Measurements from ENCODE around the gene MNT.

Gene MNT

DNA sequence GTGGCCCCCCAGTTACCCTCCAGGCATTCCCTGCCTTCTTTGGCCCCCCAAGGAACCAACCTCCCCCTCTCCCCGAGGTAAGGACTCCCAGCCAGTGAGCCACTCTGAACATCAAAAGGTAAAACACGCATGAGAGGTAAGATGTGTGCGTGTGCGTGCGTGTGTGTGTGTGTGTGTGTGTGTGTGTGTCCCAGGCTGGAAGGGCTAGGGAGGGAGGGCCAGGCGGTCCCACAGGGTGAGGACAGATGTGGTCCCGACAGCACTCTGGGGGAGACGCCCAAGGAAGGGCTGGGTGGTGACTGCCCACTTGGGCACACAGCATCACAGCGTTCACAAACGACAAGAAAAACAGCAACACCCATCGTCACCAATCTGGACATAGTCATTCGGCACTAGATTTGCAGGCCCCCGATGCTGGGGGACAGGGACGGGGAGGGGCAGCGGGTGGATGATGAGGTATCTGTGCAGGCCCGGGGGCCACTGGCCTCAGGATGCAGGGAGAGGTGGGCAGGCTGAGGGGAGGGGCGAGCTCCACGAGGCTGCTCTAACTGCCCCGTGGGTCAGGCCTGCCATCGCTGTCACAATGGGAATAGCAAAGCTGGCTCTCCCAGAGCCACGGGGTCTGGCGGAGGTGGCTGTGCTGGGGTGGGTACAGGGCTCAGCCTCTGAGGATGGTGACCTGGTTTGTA is 16.3 kb downstream of the MNT start:
- Mint-ChIP-seq H3K27ac (no peak overlapping the region), H3K4me1 (ENCODE audit: low read depth) (peaks cover 16% of the 10 kb centered on the region), H3K27me3 (ENCODE audit: low read depth) (no peaks in the 10 kb centered on the region), H3K4me3 (no peak overlapping the region), H3K9me3 (no peaks in the 10 kb centered on the region), H3K36me3 (ENCODE audit: low read depth) (peaks cover 8% of the 10 kb centered on the region)

GRCh38 chr17:2383628-2384167 is 17.2 kb downstream of the MNT start:
- Mint-ChIP-seq H3K27me3 (ENCODE audit: low read depth) (no peaks in the 10 kb centered on the region), H3K27ac (no peak overlapping the region), H3K36me3 (ENCODE audit: low read depth) (peaks cover 5% of the 10 kb centered on the region), H3K9me3 (no peaks in the 10 kb centered on the region), H3K4me1 (ENCODE audit: low read depth) (peaks cover 10% of the 10 kb centered on the region), H3K4me3 (no peak overlapping the region)

GRCh38 chr17:2380950-2381649 is 19.8 kb downstream of the MNT start:
- H3K27ac Mint-ChIP-seq, result no peak overlapping the region
- no peaks in the 10 kb centered on the region for H3K27me3 Mint-ChIP-seq (ENCODE audit: low read depth)
- no peak overlapping the region for H3K4me3 Mint-ChIP-seq
- peaks cover 4% of the 10 kb centered on the region for H3K36me3 Mint-ChIP-seq (ENCODE audit: low read depth)
- no peaks in the 10 kb centered on the region for H3K9me3 Mint-ChIP-seq
- peaks cover 4% of the 10 kb centered on the region for H3K4me1 Mint-ChIP-seq (ENCODE audit: low read depth)

GRCh38 chr17:2380226-2380922 is 20.5 kb downstream of the MNT start:
- Mint-ChIP-seq H3K36me3 (ENCODE audit: low read depth) (peaks cover 4% of the 10 kb centered on the region), H3K27me3 (ENCODE audit: low read depth) (no peaks in the 10 kb centered on the region), H3K9me3 (no peaks in the 10 kb centered on the region), H3K4me1 (ENCODE audit: low read depth) (peaks cover 4% of the 10 kb centered on the region), H3K4me3 (no peak overlapping the region), H3K27ac (no peak overlapping the region)

GRCh38 chr17:2379489-2380225 is 21.2 kb downstream of the MNT start:
- H3K4me1 Mint-ChIP-seq (ENCODE audit: low read depth), result peaks cover 4% of the 10 kb centered on the region
- H3K9me3 Mint-ChIP-seq, result no peaks in the 10 kb centered on the region
- no peak overlapping the region for H3K4me3 Mint-ChIP-seq
- peaks cover 4% of the 10 kb centered on the region for H3K36me3 Mint-ChIP-seq (ENCODE audit: low read depth)
- H3K27ac Mint-ChIP-seq, result no peak overlapping the region
- no peaks in the 10 kb centered on the region for H3K27me3 Mint-ChIP-seq (ENCODE audit: low read depth)

DNA sequence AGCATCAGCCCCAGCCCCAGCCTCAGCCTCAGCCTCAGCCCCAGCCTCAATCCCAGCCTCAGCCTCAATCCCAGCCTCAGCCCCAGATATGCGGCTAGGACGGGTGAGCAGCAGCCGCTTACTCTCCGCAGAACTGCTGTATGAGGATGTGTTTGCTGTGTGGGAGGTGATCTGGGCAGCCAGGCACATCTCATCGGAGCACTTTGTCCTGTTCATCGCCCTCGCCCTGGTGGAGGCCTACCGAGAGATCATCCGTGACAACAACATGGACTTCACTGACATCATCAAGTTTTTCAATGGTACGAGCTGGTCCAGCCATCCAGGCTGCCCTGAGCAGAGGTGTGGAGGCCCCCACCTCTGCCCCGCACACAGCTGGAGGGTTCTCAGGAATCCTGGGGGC is 22.0 kb downstream of the MNT start:
- Mint-ChIP-seq H3K27ac (no peak overlapping the region), H3K9me3 (no peaks in the 10 kb centered on the region), H3K36me3 (ENCODE audit: low read depth) (peaks cover 4% of the 10 kb centered on the region), H3K27me3 (ENCODE audit: low read depth) (no peaks in the 10 kb centered on the region), H3K4me3 (no peak overlapping the region), H3K4me1 (ENCODE audit: low read depth) (peaks cover 4% of the 10 kb centered on the region)

DNA sequence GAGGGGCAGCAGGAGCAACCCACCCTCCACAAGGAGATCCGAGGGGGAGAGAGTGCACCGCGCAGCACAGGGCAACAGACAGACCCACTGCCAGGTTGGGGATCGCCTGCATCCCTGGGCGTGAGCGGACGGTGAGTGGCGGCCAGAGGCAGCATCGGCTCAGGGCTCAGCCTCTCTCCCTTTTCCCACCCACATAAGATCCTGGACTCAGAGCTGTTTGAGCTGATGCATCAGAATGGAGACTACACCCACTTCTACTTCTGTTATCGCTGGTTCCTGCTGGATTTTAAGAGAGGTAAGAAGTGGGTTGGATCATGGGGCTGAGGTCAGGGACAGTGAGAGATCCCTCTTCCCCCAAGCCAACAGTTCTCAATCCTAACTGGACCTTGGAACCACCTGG is 23.2 kb downstream of the MNT start:
- H3K4me1 Mint-ChIP-seq (ENCODE audit: low read depth), result peaks cover 2% of the 10 kb centered on the region
- H3K9me3 Mint-ChIP-seq, result no peaks in the 10 kb centered on the region
- H3K36me3 Mint-ChIP-seq (ENCODE audit: low read depth), result peaks cover 4% of the 10 kb centered on the region
- H3K27me3 Mint-ChIP-seq (ENCODE audit: low read depth), result no peaks in the 10 kb centered on the region
- no peak overlapping the region for H3K4me3 Mint-ChIP-seq
- no peak overlapping the region for H3K27ac Mint-ChIP-seq

DNA sequence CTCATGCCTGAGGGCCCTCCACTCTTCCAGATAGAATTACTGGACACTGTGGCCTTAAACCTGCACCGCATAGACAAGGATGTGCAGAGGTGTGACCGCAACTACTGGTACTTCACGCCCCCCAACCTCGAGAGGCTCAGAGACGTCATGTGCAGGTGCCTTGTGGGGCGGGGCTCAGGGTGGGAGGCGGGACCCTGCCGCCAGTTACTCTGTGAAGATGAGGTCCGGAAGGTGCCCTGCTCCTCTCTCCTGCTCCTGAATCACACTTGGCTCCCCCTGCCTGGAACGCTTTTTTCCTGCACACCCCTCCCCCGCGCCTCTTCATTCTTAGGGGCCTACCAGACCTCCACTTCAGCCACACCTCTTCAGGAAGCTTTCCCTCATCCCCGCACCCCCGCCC is 24.8 kb downstream of the MNT start:
- H3K4me1 Mint-ChIP-seq (ENCODE audit: low read depth), result no peaks in the 10 kb centered on the region
- H3K27me3 Mint-ChIP-seq (ENCODE audit: low read depth), result no peaks in the 10 kb centered on the region
- H3K27ac Mint-ChIP-seq, result no peak overlapping the region
- H3K4me3 Mint-ChIP-seq, result no peak overlapping the region
- H3K36me3 Mint-ChIP-seq (ENCODE audit: low read depth), result peaks cover 4% of the 10 kb centered on the region
- H3K9me3 Mint-ChIP-seq, result no peaks in the 10 kb centered on the region

GRCh38 chr17:2375406-2375805 is 25.5 kb downstream of the MNT start:
- Mint-ChIP-seq H3K4me1 (ENCODE audit: low read depth) (no peaks in the 10 kb centered on the region), H3K27me3 (ENCODE audit: low read depth) (no peaks in the 10 kb centered on the region)

DNA sequence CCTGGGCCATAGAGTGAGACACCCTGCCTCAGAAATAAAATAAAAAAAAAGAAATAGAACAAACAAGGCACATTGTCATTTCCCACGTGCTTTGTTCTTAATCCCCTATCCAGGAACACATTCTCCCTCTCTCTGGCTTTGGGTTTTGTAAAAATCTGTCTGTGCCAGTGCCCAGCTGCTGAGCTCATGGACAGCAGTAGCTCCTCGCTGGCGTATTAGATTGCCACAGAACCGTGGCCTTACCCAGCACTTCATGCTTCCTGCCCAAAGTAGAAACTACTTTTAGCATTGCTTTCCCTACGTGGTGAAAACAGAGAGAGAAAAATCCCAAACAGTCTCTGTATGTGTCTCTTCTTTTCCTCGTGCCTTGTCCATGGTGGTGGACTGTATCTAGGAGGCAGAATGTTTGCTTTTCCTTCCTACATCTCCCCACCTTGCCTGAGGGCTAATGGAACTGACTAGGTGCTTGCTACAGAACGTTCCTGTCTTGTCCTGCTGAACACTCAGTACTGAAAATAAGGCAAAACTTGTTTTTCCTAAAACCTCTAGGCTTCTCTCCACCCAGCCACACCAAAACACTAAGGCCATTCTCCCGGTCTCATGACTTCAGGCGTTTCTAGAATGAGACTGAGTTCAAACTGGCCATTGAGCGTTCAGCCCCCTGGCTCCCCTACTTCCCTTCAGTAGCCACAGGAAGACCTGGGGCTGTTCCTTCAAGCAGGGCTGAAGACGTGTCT is 26.1 kb downstream of the MNT start:
- no peaks in the 10 kb centered on the region for H3K4me1 Mint-ChIP-seq (ENCODE audit: low read depth)
- no peak overlapping the region for H3K27ac Mint-ChIP-seq
- no peaks in the 10 kb centered on the region for H3K27me3 Mint-ChIP-seq (ENCODE audit: low read depth)
- H3K4me3 Mint-ChIP-seq, result no peak overlapping the region
- peaks cover 5% of the 10 kb centered on the region for H3K36me3 Mint-ChIP-seq (ENCODE audit: low read depth)
- no peaks in the 10 kb centered on the region for H3K9me3 Mint-ChIP-seq

More at GRCh38 chr17:2375406-2375805, 25.5 kb downstream of the MNT start:
- Mint-ChIP-seq H3K9me3 (no peaks in the 10 kb centered on the region), H3K27ac (no peak overlapping the region), H3K4me3 (no peak overlapping the region), H3K36me3 (ENCODE audit: low read depth) (peaks cover 4% of the 10 kb centered on the region)

DNA sequence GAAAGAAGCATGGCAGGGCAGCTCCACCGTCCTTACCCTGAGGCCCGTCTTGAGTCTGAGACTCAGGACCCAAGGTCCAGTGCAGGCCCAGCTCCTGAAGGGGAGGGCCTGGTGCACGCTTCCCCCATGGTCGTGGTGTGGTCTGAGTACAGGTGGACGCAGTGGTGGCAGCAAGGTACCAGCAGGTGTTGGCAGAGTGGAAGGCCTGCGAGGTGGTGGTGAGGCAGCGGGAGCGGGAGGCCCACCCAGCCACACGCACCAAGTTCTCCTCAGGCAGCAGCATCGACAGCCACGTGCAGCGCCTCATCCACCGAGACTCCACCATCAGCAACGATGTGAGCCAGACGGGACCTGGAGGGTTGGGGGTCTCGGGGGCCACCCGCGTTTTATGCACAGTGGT is 27.7 kb downstream of the MNT start:
- Mint-ChIP-seq H3K36me3 (ENCODE audit: low read depth) (peaks cover 5% of the 10 kb centered on the region), H3K27me3 (ENCODE audit: low read depth) (no peaks in the 10 kb centered on the region), H3K4me1 (ENCODE audit: low read depth) (no peaks in the 10 kb centered on the region), H3K4me3 (no peak overlapping the region), H3K27ac (no peak overlapping the region), H3K9me3 (no peaks in the 10 kb centered on the region)

GRCh38 chr17:2372681-2373080 is 28.2 kb downstream of the MNT start:
- no peak overlapping the region for H3K4me3 Mint-ChIP-seq
- H3K27ac Mint-ChIP-seq, result no peak overlapping the region
- peaks cover 5% of the 10 kb centered on the region for H3K36me3 Mint-ChIP-seq (ENCODE audit: low read depth)
- H3K27me3 Mint-ChIP-seq (ENCODE audit: low read depth), result no peaks in the 10 kb centered on the region
- H3K4me1 Mint-ChIP-seq (ENCODE audit: low read depth), result no peaks in the 10 kb centered on the region
- no peaks in the 10 kb centered on the region for H3K9me3 Mint-ChIP-seq

GRCh38 chr17:2372180-2372579 is 28.7 kb downstream of the MNT start:
- Mint-ChIP-seq H3K36me3 (ENCODE audit: low read depth) (peaks cover 5% of the 10 kb centered on the region), H3K9me3 (no peaks in the 10 kb centered on the region), H3K4me3 (no peak overlapping the region), H3K27ac (no peak overlapping the region), H3K4me1 (ENCODE audit: low read depth) (no peaks in the 10 kb centered on the region), H3K27me3 (ENCODE audit: low read depth) (no peaks in the 10 kb centered on the region)

All from T-helper 1 cell treated with Interleukin-12 subunit alpha and Interleukin-12 subunit beta and Interleukin-4 antibody, amounts not matched to agents 30 μg/mL and 1 μg/mL, for 36 hours (primary cell).